Esophagus squamous epithelium (tissue), 5 donors: Measurements from ENCODE around the gene MAP3K12. TPM values are rescaled to one million over a fixed set of nuclear protein-coding genes. Genes with fewer than 3 reads are reported as not detected.

Experiments used
- DNase-seq: peaks from one replicate; lab custom pipeline; 2025; lab: John Stamatoyannopoulos, UW
- H3K27ac ChIP-seq, 4 donors: fragments of 200-600 bp; sonication (generic); one replicate each; pipeline ENCODE4 v1.5.1; 2016 to 2019; ENCODE audit warnings: mild to moderate bottlenecking in 1 of 4
- H3K27me3 ChIP-seq, 4 donors: fragments of 200-600 bp; sonication (generic); 1 replicate in 3 of 4; 2 replicates in 1 of 4; pipeline versions ENCODE4 v1.5.1 to v1.6.0; 2017 to 2021; ENCODE audit warnings: antibody characterized with exemption in 1 of 4
- H3K36me3 ChIP-seq, 3 donors: fragments of 200-600 bp; sonication (generic); one replicate each; pipeline ENCODE4 v1.5.1; 2016 to 2019
- H3K4me1 ChIP-seq, 3 donors: fragments of 200-600 bp; sonication (generic); one replicate each; pipeline ENCODE4 v1.5.1; 2017 to 2019
- H3K4me3 ChIP-seq, 4 donors: fragments of 200-600 bp; sonication (generic); 1 replicate in 3 of 4; 2 replicates in 1 of 4; pipeline ENCODE4 v1.5.1; 2016 to 2019; ENCODE audit warnings: mild to moderate bottlenecking in 2 of 4, moderate library complexity in 1 of 4
- H3K9me3 ChIP-seq, 3 donors: fragments of 200-600 bp; sonication (generic); one replicate each; pipeline ENCODE4 v1.5.1; 2016 to 2019
- POLR2A ChIP-seq, 4 donors: fragments of 450-650 bp; IDR thresholded peaks; one replicate each; pipeline ENCODE4 v1.6.1; 2017; ENCODE audit warnings: antibody characterized with exemption in 4 of 4, mild to moderate bottlenecking in 4 of 4, moderate library complexity in 3 of 4
- WGBS, 2 donors: methylation state at CpG; one replicate each; pipeline ENCODE4 v1.1.5; 2018; 5-methylcytosine and 5-hydroxymethylcytosine counted together
- intact Hi-C: fragments of 100-400 bp; cut with DNase I; formaldehyde crosslinking; loops from one replicate; pipeline ENCODE4 v1.15.0; 2022
- total RNA-seq, 4 donors: library from RNA; depleted of rRNA; stranded (reverse); fragments of >200 nt; gene quantifications; one replicate each; pipeline ENCODE4 v1.1.0, GENCODE V29; 2016
- TF ChIP-seq, protein P1 (sequence below), 6 experiments: fragments of 450-650 bp in 4 of 6; fragments of 200-600 bp in 2 of 6; sonication (generic) in 2 of 6; IDR thresholded peaks; one replicate each; pipeline ENCODE4 v1.5.1; 2016 to 2019; ENCODE audit warnings: antibody characterized with exemption in 6 of 6, mild to moderate bottlenecking in 4 of 6, moderate library complexity in 4 of 6
- donor health status: DM: yes; HTN: yes; CAD: no.

Gene MAP3K12
- total RNA-seq, 4 donors from 2014 or later: 0.80 to 8.4 (median 2.7) TPM

DNA sequence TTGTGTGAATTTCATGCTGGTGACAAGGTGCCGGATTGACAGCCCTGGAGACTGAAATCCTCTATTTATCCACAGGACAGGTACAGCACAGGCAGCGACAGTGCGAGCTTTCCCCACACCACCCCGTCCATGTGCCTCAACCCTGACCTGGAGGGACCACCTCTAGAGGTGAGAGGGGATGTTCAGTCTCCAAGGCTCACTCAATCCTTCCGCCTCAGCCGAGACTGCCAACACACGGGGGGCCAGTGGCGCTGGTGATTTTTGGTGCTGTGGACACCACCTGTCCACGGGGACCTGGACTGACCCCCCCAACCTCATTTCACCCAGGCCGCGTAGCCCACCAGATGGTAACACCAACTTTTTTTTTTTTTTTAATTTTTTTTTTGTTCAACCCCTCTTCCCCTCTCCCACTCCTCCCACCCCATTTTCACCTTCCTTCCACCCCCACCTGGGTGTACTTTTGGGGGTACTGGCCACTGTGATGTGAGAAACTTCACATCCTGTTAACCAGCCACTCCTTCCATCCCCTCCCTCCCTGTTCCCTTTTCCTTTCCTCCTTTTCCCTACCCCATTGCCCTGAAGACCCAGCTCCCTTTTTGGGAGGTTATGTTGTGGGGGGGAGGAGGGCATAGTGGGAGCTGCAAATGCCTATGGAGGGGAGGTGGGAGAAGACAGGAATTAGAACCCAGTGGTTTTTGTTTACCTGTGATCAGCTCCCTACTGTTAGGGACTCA lies 34.4 kb downstream of the MAP3K12 start:
- Histone ChIP-seq H3K27ac (peak overlapping the region in 1 of 4 donors; percentile 4), H3K27me3 (no peaks in the 10 kb centered on the region), H3K36me3 (peaks cover 82 to 100% (median 87%) of the 10 kb centered on the region in 3 donors), H3K9me3 (no peaks in the 10 kb centered on the region), H3K4me3 (no peak overlapping the region), H3K4me1 (peaks cover 0 to 71% (median 25%) of the 10 kb centered on the region in 3 donors)
- TF ChIP-seq POLR2A (IDR thresholded peaks at IDR 0.05): no peak
- TF ChIP-seq, protein P1, sequence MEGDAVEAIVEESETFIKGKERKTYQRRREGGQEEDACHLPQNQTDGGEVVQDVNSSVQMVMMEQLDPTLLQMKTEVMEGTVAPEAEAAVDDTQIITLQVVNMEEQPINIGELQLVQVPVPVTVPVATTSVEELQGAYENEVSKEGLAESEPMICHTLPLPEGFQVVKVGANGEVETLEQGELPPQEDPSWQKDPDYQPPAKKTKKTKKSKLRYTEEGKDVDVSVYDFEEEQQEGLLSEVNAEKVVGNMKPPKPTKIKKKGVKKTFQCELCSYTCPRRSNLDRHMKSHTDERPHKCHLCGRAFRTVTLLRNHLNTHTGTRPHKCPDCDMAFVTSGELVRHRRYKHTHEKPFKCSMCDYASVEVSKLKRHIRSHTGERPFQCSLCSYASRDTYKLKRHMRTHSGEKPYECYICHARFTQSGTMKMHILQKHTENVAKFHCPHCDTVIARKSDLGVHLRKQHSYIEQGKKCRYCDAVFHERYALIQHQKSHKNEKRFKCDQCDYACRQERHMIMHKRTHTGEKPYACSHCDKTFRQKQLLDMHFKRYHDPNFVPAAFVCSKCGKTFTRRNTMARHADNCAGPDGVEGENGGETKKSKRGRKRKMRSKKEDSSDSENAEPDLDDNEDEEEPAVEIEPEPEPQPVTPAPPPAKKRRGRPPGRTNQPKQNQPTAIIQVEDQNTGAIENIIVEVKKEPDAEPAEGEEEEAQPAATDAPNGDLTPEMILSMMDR (IDR thresholded peaks at IDR 0.05): no peak
- intact Hi-C loops: no loop called here
- no peak for DNase-seq
- WGBS, 2 donors: 84 to 90% methylated on average over 11 of the region's 11 CpGs

DNA sequence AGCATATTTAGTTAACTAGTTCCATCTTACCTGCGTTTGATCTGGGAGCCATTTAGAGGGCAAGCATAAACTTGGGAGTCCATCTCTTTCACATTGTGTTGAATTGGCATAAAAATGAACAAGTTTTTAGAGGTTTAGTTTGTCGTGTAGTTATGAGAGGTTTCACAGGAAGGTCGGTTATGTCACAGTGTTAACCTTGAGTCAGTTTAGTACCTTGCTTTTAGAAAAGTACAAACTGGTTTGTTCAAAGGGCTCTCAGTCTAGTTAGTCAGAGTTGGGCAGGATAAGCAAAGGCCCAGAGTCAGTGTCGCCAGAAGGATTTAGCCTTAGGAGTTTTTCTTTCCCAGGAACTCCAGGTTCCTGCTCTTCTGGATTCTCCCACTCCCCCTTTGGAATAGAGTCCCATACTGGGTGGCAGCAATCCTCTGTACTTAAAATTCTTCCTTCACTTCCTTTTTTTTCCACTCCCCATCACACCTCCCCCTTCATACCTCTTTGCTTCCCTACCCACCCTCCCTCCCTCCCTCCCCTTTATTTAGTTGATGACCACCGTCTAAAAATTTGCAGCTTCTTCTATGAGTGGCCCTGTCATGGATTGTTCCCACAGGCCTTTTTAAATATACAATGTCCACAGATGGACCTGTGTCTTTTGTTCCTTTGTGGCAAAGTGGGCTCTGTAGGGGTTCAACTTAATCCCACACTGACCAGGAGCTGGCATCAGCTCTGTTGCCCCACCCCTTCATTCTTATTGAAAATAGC lies 35.3 kb downstream of the MAP3K12 start:
- TF ChIP-seq, protein P1 (IDR thresholded peaks at IDR 0.05): no peak
- TF ChIP-seq POLR2A (IDR thresholded peaks at IDR 0.05): no peak
- Histone ChIP-seq H3K27ac (no peak overlapping the region), H3K36me3 (peaks cover 86 to 100% (median 87%) of the 10 kb centered on the region in 3 donors), H3K9me3 (no peaks in the 10 kb centered on the region), H3K4me3 (no peak overlapping the region), H3K27me3 (no peaks in the 10 kb centered on the region), H3K4me1 (peaks cover 0 to 71% (median 25%) of the 10 kb centered on the region in 3 donors)
- intact Hi-C loops: no loop called here
- DNase-seq: no peak
- WGBS, 2 donors: 37 to 42% methylated on average over 5 of the region's 5 CpGs

DNA sequence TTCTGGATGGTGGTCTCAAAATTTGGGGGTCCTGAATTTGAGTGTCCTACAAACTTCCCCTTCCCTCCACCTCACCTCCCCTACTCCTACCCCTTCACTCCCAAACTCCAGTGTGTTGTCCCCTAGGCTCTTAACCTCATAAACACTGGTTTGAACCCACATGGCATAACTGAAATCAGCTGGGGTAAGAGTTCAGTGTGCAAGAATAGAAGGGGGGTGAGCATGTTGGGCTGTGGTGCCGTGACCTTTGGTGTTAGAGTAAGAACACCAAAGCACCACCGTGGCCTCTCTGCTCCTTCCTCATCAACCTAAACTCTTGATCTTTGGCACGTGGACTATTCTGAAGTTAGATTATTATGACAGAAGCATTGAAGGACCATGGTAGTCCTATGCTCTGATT lies 36.3 kb downstream of the MAP3K12 start:
- TF ChIP-seq, protein P1 (IDR thresholded peaks at IDR 0.05): no peak
- TF ChIP-seq POLR2A (IDR thresholded peaks at IDR 0.05): no peak
- H3K27me3 ChIP-seq: no peaks in the 10 kb centered on the region
- no peak for DNase-seq
- peaks cover 0 to 71% (median 25%) of the 10 kb centered on the region in 3 donors for H3K4me1 ChIP-seq
- H3K4me3 ChIP-seq: no peak overlapping the region
- intact Hi-C loops: no loop called here
- H3K36me3 ChIP-seq: peaks cover 89 to 100% (median 90%) of the 10 kb centered on the region in 3 donors
- H3K27ac ChIP-seq: no peak overlapping the region
- WGBS, 2 donors: 69 to 79% methylated on average over 3 of the region's 3 CpGs
- no peaks in the 10 kb centered on the region for H3K9me3 ChIP-seq

GRCh38 chr12:53461591-53461990 lies 37.7 kb downstream of the MAP3K12 start:
- no peak for DNase-seq
- Histone ChIP-seq H3K9me3 (no peaks in the 10 kb centered on the region), H3K4me1 (peaks cover 0 to 63% (median 18%) of the 10 kb centered on the region in 3 donors), H3K4me3 (no peak overlapping the region), H3K27ac (no peak overlapping the region), H3K27me3 (no peaks in the 10 kb centered on the region), H3K36me3 (peaks cover 82 to 100% (median 90%) of the 10 kb centered on the region in 3 donors)
- intact Hi-C loops: no loop called here
- 81 to 85% methylated on average over 8 of the region's 8 CpGs for WGBS, 2 donors
- TF ChIP-seq POLR2A (IDR thresholded peaks at IDR 0.05): no peak

DNA sequence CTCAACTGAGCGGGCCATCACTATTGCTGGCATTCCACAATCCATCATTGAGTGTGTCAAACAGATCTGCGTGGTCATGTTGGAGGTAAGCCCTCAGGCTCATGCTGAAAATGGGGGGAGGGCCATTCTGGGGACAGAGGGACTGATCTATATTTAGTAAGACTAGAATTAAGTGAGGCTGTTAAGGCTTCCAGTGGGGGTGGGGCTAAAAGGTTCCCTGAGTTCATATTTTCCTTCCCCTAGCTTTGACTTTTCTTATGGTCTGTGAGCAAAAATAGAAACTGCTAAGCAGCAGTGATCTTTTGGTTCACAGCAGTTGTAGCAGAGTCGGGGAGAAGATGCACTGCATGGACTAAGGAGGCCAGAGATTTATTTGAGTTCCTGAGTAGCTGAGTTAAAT lies 38.2 kb downstream of the MAP3K12 start:
- intact Hi-C loops: no loop called here
- Histone ChIP-seq H3K27ac (peak overlapping the region in 1 of 4 donors; percentile 25), H3K27me3 (no peaks in the 10 kb centered on the region), H3K4me3 (no peak overlapping the region), H3K36me3 (peaks cover 81 to 100% (median 90%) of the 10 kb centered on the region in 3 donors), H3K4me1 (peaks cover 0 to 57% (median 13%) of the 10 kb centered on the region in 3 donors), H3K9me3 (no peaks in the 10 kb centered on the region)
- WGBS, 2 donors: 48 to 57% methylated on average over 3 of the region's 3 CpGs
- no peak for DNase-seq
- TF ChIP-seq, protein P1 (IDR thresholded peaks at IDR 0.05): no peak
- no peak for TF ChIP-seq POLR2A (IDR thresholded peaks at IDR 0.05)
